Measurements from ENCODE around the gene NFATC2IP. TPM values are rescaled to one million over a fixed set of nuclear protein-coding genes. Genes with fewer than 3 reads are reported as not detected.

The NFATC2IP gene
- total RNA-seq, 1 donor from 2014 or later, result 58.2 TPM

GRCh38 chr16:28927815-28928214 is 22.9 kb upstream of the NFATC2IP start:
- Mint-ChIP-seq H3K9me3 (no peaks in the 10 kb centered on the region), H3K27ac (no peak overlapping the region), H3K27me3 (ENCODE audit: low read depth) (no peaks in the 10 kb centered on the region), H3K4me3 (no peak overlapping the region), H3K4me1 (peaks cover 11% of the 10 kb centered on the region), H3K36me3 (no peaks in the 10 kb centered on the region)
- no peak for TF ChIP-seq CTCF (IDR thresholded peaks at IDR 0.05; ENCODE audit: unreplicated experiment)
- no peak for DNase-seq (ENCODE audit: low spot score in 2 of 2, unreplicated experiment in 2 of 2)

- no peak for DNase-seq (ENCODE audit: low spot score in 2 of 2, unreplicated experiment in 2 of 2)
- H3K27ac Mint-ChIP-seq, result no peak overlapping the region
- H3K4me1 Mint-ChIP-seq, result no peaks in the 10 kb centered on the region
- H3K9me3 Mint-ChIP-seq, result no peaks in the 10 kb centered on the region
- no peaks in the 10 kb centered on the region for H3K27me3 Mint-ChIP-seq (ENCODE audit: low read depth)
- no peak overlapping the region for H3K4me3 Mint-ChIP-seq
- H3K36me3 Mint-ChIP-seq, result no peaks in the 10 kb centered on the region
- TF ChIP-seq CTCF (IDR thresholded peaks at IDR 0.05; ENCODE audit: unreplicated experiment), result no peak
These were observed 20.5 kb upstream of the NFATC2IP start for GRCh38 chr16:28930203-28930602.

- Mint-ChIP-seq H3K36me3 (no peaks in the 10 kb centered on the region), H3K4me1 (no peaks in the 10 kb centered on the region), H3K9me3 (no peaks in the 10 kb centered on the region), H3K4me3 (no peak overlapping the region), H3K27ac (peak overlapping the region; percentile 56), H3K27me3 (ENCODE audit: low read depth) (no peaks in the 10 kb centered on the region)
- DNase-seq (ENCODE audit: low spot score in 2 of 2, unreplicated experiment in 2 of 2), result no peak
- TF ChIP-seq CTCF (IDR thresholded peaks at IDR 0.05; ENCODE audit: unreplicated experiment), result no peak
These were observed 20.1 kb upstream of the NFATC2IP start for GRCh38 chr16:28930652-28931051.

- Mint-ChIP-seq H3K27me3 (ENCODE audit: low read depth) (no peaks in the 10 kb centered on the region), H3K36me3 (no peaks in the 10 kb centered on the region), H3K27ac (peak within 1 kb of the TSS; percentile 56), H3K4me1 (no peaks in the 10 kb centered on the region), H3K4me3 (no peak within 1 kb of the TSS), H3K9me3 (no peaks in the 10 kb centered on the region)
- no peak for TF ChIP-seq CTCF (IDR thresholded peaks at IDR 0.05; ENCODE audit: unreplicated experiment)
- no peak for DNase-seq (ENCODE audit: low spot score in 2 of 2, unreplicated experiment in 2 of 2)
These were observed 18.9 kb upstream of the NFATC2IP start, which contains the start of gene CD19 for GRCh38 chr16:28931801-28932225. CD19 (plus strand) TSS chr16:28931971; CDS start chr16:28932001, 30 bp downstream.

GRCh38 chr16:28932339-28933141 is 18.2 kb upstream of the NFATC2IP start:
- no peaks in the 10 kb centered on the region for H3K27me3 Mint-ChIP-seq (ENCODE audit: low read depth)

More at GRCh38 chr16:28932339-28933141, 18.2 kb upstream of the NFATC2IP start:
- no peaks in the 10 kb centered on the region for H3K9me3 Mint-ChIP-seq
- H3K36me3 Mint-ChIP-seq, result no peaks in the 10 kb centered on the region
- H3K27ac Mint-ChIP-seq, result no peak overlapping the region
- H3K4me3 Mint-ChIP-seq, result no peak overlapping the region
- no peaks in the 10 kb centered on the region for H3K4me1 Mint-ChIP-seq
- no peak for TF ChIP-seq CTCF (IDR thresholded peaks at IDR 0.05; ENCODE audit: unreplicated experiment)
- DNase-seq (ENCODE audit: low spot score in 2 of 2, unreplicated experiment in 2 of 2), result no peak
